PC-9 (cell line): ENCODE results near the gene NAGA.

ENCODE experiments used
- EZH2 ChIP-seq: fragments of 200-600 bp; sonication (generic); IDR thresholded peaks from 2 replicates; pipeline ENCODE4 v1.8.0; 2017; ENCODE audit warnings: antibody characterized with exemption, low read depth
- TF ChIP-seq, protein P1 (sequence below): fragments of 200-600 bp; sonication (generic); conservative IDR thresholded peaks from 2 replicates; pipeline ENCODE4 v1.6.1; 2017; ENCODE audit warnings: mixed run types, antibody characterized with exemption, mild to moderate bottlenecking, moderate library complexity

GRCh38 chr22:42061041-42061440, 9.6 kb downstream of the NAGA start:
- TF ChIP-seq, protein P1, sequence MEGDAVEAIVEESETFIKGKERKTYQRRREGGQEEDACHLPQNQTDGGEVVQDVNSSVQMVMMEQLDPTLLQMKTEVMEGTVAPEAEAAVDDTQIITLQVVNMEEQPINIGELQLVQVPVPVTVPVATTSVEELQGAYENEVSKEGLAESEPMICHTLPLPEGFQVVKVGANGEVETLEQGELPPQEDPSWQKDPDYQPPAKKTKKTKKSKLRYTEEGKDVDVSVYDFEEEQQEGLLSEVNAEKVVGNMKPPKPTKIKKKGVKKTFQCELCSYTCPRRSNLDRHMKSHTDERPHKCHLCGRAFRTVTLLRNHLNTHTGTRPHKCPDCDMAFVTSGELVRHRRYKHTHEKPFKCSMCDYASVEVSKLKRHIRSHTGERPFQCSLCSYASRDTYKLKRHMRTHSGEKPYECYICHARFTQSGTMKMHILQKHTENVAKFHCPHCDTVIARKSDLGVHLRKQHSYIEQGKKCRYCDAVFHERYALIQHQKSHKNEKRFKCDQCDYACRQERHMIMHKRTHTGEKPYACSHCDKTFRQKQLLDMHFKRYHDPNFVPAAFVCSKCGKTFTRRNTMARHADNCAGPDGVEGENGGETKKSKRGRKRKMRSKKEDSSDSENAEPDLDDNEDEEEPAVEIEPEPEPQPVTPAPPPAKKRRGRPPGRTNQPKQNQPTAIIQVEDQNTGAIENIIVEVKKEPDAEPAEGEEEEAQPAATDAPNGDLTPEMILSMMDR = no peak
- no peak for TF ChIP-seq EZH2
